Trophoblast cell (in vitro differentiated cells and primary cell): ENCODE results near the gene LPAR1.
A peak's percentile ranks its signal among the peaks of the same experiment; 100 is the strongest.
"Not testable (repeated sequence)": the region's sequence is repeated elsewhere in the genome, so short reads cannot be mapped to it uniquely, and the experiment has no call there.

Experiments
- DNase-seq, 2 donors: peaks; one replicate each; pipeline ENCODE4 v3.0.0-alpha.2; 2016
- H2AFZ ChIP-seq: 2 replicates; pipeline ENCODE4 v1.6.1; 2013; ENCODE audit warnings: low read length, moderate library complexity, mild to moderate bottlenecking; ENCODE audit not compliant: insufficient read depth, poor library complexity
- H2AK5ac ChIP-seq: 2 replicates; pipeline ENCODE4 v1.6.1; 2013; ENCODE audit warnings: mild to moderate bottlenecking, low read length
- H2BK120ac ChIP-seq: 2 replicates; pipeline ENCODE4 v1.6.1; 2013; ENCODE audit warnings: low read length, mild to moderate bottlenecking, moderate library complexity; ENCODE audit not compliant: insufficient read depth, poor library complexity
- H2BK12ac ChIP-seq: 2 replicates; pipeline ENCODE4 v1.6.1; 2013; ENCODE audit warnings: mild to moderate bottlenecking, low read length, moderate library complexity
- H2BK5ac ChIP-seq: 2 replicates; pipeline ENCODE4 v1.6.1; 2013; ENCODE audit warnings: low read length, low read depth, moderate library complexity, mild to moderate bottlenecking; ENCODE audit not compliant: poor library complexity
- H3K14ac ChIP-seq: 2 replicates; pipeline ENCODE4 v1.6.1; 2013; ENCODE audit warnings: mild to moderate bottlenecking, low read length
- H3K18ac ChIP-seq: 2 replicates; pipeline ENCODE4 v1.6.1; 2013; ENCODE audit warnings: mild to moderate bottlenecking, low read length
- H3K23ac ChIP-seq: 2 replicates; pipeline ENCODE4 v1.6.1; 2013; ENCODE audit warnings: low read length
- H3K27ac ChIP-seq: 2 replicates; pipeline ENCODE4 v1.5.1; 2013; ENCODE audit warnings: low read depth, mild to moderate bottlenecking, inconsistent platforms, low read length, moderate library complexity
- H3K27me3 ChIP-seq: 2 replicates; pipeline ENCODE4 v1.6.1; 2013; ENCODE audit warnings: inconsistent platforms, mild to moderate bottlenecking, low read length, moderate library complexity; ENCODE audit not compliant: insufficient read depth
- H3K36me3 ChIP-seq, 2 experiments: 1 replicate in 1 of 2; 2 replicates in 1 of 2; pipeline ENCODE4 v1.6.1; 2013; ENCODE audit warnings: low read length in 2 of 2, mild to moderate bottlenecking in 2 of 2, moderate library complexity in 1 of 2; ENCODE audit not compliant: insufficient read depth in 2 of 2, control insufficient read depth in 1 of 2
- H3K4ac ChIP-seq: 2 replicates; pipeline ENCODE4 v1.6.1; 2013; ENCODE audit warnings: low read depth, mild to moderate bottlenecking, low read length, moderate library complexity
- H3K4me1 ChIP-seq, 2 experiments: 1 replicate in 1 of 2; 2 replicates in 1 of 2; pipeline ENCODE4 v1.6.1; 2013; ENCODE audit warnings: low read length in 2 of 2, mild to moderate bottlenecking in 2 of 2, moderate library complexity in 1 of 2; ENCODE audit not compliant: insufficient read depth in 2 of 2, control insufficient read depth in 1 of 2
- H3K4me2 ChIP-seq: 2 replicates; pipeline ENCODE4 v1.6.1; 2013; ENCODE audit warnings: inconsistent platforms, mild to moderate bottlenecking, low read length, moderate library complexity
- H3K4me3 ChIP-seq: 2 replicates; pipeline ENCODE4 v1.5.1; 2013; ENCODE audit warnings: mild to moderate bottlenecking, low read depth, low read length, inconsistent platforms
- H3K79me1 ChIP-seq: one replicate; pipeline ENCODE4 v1.6.1; 2013; ENCODE audit warnings: low read length
- H3K79me2 ChIP-seq: 2 replicates; pipeline ENCODE4 v1.6.1; 2013; ENCODE audit warnings: low read length, mild to moderate bottlenecking; ENCODE audit not compliant: control insufficient read depth, insufficient read depth, poor library complexity
- H3K9ac ChIP-seq: 2 replicates; pipeline ENCODE4 v1.6.1; 2013; ENCODE audit warnings: mild to moderate bottlenecking, low read length
- H3K9me3 ChIP-seq: 2 replicates; pipeline ENCODE4 v1.6.1; 2013; ENCODE audit warnings: low read depth, mild to moderate bottlenecking, control low read depth, inconsistent platforms, low read length; ENCODE audit not compliant: insufficient read depth
- H4K12ac ChIP-seq: 2 replicates; pipeline ENCODE4 v1.6.1; 2013; ENCODE audit warnings: low read depth, mild to moderate bottlenecking, low read length, moderate library complexity
- H4K8ac ChIP-seq: 2 replicates; pipeline ENCODE4 v1.6.1; 2013; ENCODE audit warnings: low read depth, mild to moderate bottlenecking, low read length, moderate library complexity
- H4K91ac ChIP-seq: one replicate; pipeline ENCODE4 v1.6.1; 2013; ENCODE audit warnings: low read depth, mild to moderate bottlenecking, low read length, moderate library complexity
- WGBS: extraction: QIAGEN DNeasy Blood & Tissue Kit; methylation state at CpG from one replicate; pipeline ENCODE4 v1.1.7; 2013; ENCODE audit warnings: missing lambda C conversion rate; ENCODE audit not compliant: insufficient read length, insufficient coverage; ENCODE audit errors: extremely low coverage; 5-methylcytosine and 5-hydroxymethylcytosine counted together

Gene LPAR1

DNA sequence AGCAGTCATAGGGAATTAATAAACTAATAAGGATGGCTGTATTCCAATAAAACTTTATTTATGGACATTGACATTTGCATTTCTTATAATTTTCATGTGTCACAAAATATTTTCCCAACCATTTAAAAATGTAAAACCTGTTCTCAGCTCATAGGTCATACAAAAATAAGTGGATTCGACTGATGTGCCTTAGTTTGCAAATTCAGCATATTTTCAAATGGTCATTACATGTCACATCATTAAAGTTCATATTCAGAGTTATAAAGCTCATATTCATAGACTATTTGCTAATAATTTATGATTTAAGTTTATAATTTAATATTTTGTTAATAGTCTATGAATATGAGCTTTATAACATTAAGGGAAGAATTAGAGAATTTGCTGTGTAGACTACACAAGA, 166.5 kb downstream of the LPAR1 start:
- Histone ChIP-seq H3K4me3 (no peak overlapping the region), H3K9me3 (no peaks in the 10 kb centered on the region), H3K14ac (no peak overlapping the region), H2BK12ac (no peak overlapping the region), H4K91ac (no peak overlapping the region), H2BK120ac (no peak overlapping the region), H2AFZ (no peak overlapping the region), H2AK5ac (no peak overlapping the region), H3K9ac (no peak overlapping the region), H3K18ac (no peak overlapping the region), H3K4me2 (no peak overlapping the region), H3K27me3 (no peaks in the 10 kb centered on the region), H4K12ac (no peak overlapping the region), H3K23ac (no peak overlapping the region), H3K4ac (no peak overlapping the region), H3K4me1 (no peaks in the 10 kb centered on the region), H2BK5ac (no peak overlapping the region), H3K36me3 (no peaks in the 10 kb centered on the region), H3K79me1 (no peaks in the 10 kb centered on the region), H4K8ac (no peak overlapping the region), H3K79me2 (no peaks in the 10 kb centered on the region), H3K27ac (no peak overlapping the region)
- whole genome bisulfite sequencing, result no CpG with 5 or more reads among the region's 1 CpG
- no peak for DNase-seq

- no peak overlapping the region for H3K23ac ChIP-seq
- no peaks in the 10 kb centered on the region for H3K36me3 ChIP-seq
- H3K79me1 ChIP-seq, result no peaks in the 10 kb centered on the region
- H4K91ac ChIP-seq, result no peak overlapping the region
- WGBS, result no CpG with 5 or more reads among the region's 1 CpG
- H3K4me2 ChIP-seq, result no peak overlapping the region
- H2BK120ac ChIP-seq, result no peak overlapping the region
- H2AFZ ChIP-seq, result no peak overlapping the region
- H2BK12ac ChIP-seq, result no peak overlapping the region
- no peak for DNase-seq
- no peak overlapping the region for H3K18ac ChIP-seq
- H3K14ac ChIP-seq, result no peak overlapping the region
- no peak overlapping the region for H3K4ac ChIP-seq
- no peaks in the 10 kb centered on the region for H3K4me1 ChIP-seq
- H3K79me2 ChIP-seq, result no peaks in the 10 kb centered on the region
- no peak overlapping the region for H3K27ac ChIP-seq
- no peaks in the 10 kb centered on the region for H3K9me3 ChIP-seq
- H3K4me3 ChIP-seq, result no peak overlapping the region
- H2BK5ac ChIP-seq, result no peak overlapping the region
- no peak overlapping the region for H3K9ac ChIP-seq
- no peak overlapping the region for H4K12ac ChIP-seq
- no peak overlapping the region for H2AK5ac ChIP-seq
- no peak overlapping the region for H4K8ac ChIP-seq
- no peaks in the 10 kb centered on the region for H3K27me3 ChIP-seq
Observed at GRCh38 chr9:110869931-110870330, 168.3 kb downstream of the LPAR1 start.

GRCh38 chr9:110864011-110864410, 174.3 kb downstream of the LPAR1 start:
- Histone ChIP-seq H2AK5ac (no peak overlapping the region), H4K12ac (no peak overlapping the region), H2BK5ac (no peak overlapping the region), H4K8ac (no peak overlapping the region), H2BK120ac (no peak overlapping the region), H3K36me3 (peaks cover 2 to 4% of the 10 kb centered on the region in 2 experiments), H3K4me1 (no peaks in the 10 kb centered on the region), H3K27me3 (no peaks in the 10 kb centered on the region), H3K4me3 (no peak overlapping the region), H3K4ac (no peak overlapping the region), H3K79me2 (no peaks in the 10 kb centered on the region), H3K9ac (no peak overlapping the region), H3K14ac (no peak overlapping the region), H2BK12ac (no peak overlapping the region), H3K23ac (no peak overlapping the region), H3K4me2 (no peak overlapping the region), H3K27ac (no peak overlapping the region), H3K79me1 (no peaks in the 10 kb centered on the region), H3K9me3 (peaks cover 6% of the 10 kb centered on the region), H3K18ac (no peak overlapping the region), H2AFZ (no peak overlapping the region), H4K91ac (no peak overlapping the region)
- DNase-seq, result peak; percentile 17 to 21
- no CpG with 5 or more reads among the region's 2 CpGs for WGBS

DNA sequence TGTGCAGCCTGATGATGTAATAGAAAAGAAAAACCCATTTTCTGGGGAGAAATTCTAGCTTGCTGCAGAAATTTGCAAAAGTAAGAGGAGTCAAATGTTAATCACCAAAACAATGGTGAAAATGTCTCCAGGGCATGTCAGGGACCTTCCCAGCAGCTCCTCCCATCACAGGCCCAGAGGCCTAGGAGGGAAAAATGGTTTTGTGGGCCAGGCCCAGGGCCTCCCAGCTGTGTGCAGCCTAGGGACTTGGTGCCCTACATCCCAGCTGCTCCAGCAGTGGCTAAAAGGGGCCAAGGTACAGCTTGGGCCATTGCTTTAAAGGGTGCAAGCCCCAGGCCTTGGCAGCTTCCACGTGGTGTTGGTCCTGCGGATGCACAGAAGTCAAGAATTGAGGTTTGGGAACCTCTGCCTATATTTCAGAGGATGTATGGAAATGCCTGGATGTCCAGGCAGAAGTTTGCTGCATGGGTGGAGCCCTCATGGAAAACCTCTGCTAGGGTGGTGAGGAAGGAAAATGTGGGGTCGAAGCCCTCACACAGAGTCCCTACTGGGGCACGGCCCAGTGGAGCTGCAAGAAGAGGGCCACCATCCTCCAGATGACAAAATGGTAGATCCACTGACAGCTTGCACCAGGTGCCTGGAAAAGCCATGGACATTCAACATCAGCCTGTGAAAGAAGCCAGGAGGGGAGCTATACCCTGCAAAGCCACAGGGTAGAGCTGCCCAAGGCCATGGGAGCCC, 176.7 kb downstream of the LPAR1 start:
- not testable (repeated sequence) for H3K27ac ChIP-seq, H2AFZ ChIP-seq, H3K9ac ChIP-seq, H3K4me2 ChIP-seq, H4K91ac ChIP-seq, H4K12ac ChIP-seq, H3K18ac ChIP-seq, H3K79me2 ChIP-seq, H3K4me1 ChIP-seq, DNase-seq, H4K8ac ChIP-seq, H3K9me3 ChIP-seq, H2AK5ac ChIP-seq, H3K27me3 ChIP-seq, H3K79me1 ChIP-seq, H2BK120ac ChIP-seq, H2BK5ac ChIP-seq, H3K14ac ChIP-seq, H2BK12ac ChIP-seq, H3K4ac ChIP-seq, H3K36me3 ChIP-seq, H3K23ac ChIP-seq
- peak overlapping the region; percentile 32 for H3K4me3 ChIP-seq
- no CpG with 5 or more reads among the region's 4 CpGs for WGBS
